Mesodermal cell (in vitro differentiated cells): Measurements from ENCODE around the gene ITGB7.

Source experiments
- H3K27ac ChIP-seq: 2 replicates; pipeline ENCODE4 v1.7.0; 2013; ENCODE audit warnings: mild to moderate bottlenecking, low read depth, low read length, moderate library complexity; ENCODE audit not compliant: severe bottlenecking
- H3K36me3 ChIP-seq: 2 replicates; pipeline ENCODE4 v1.7.1; 2013; ENCODE audit warnings: mild to moderate bottlenecking, low read length, moderate library complexity; ENCODE audit not compliant: control insufficient read depth, insufficient read depth
- H3K4me1 ChIP-seq: one replicate; pipeline ENCODE4 v1.7.1; 2013; ENCODE audit warnings: mild to moderate bottlenecking, low read length; ENCODE audit not compliant: insufficient read depth, control insufficient read depth, poor library complexity, severe bottlenecking
- H3K4me3 ChIP-seq: 2 replicates; pipeline ENCODE4 v1.7.0; 2013; ENCODE audit warnings: low read length, control low read depth, mild to moderate bottlenecking; ENCODE audit not compliant: insufficient read depth, poor library complexity, severe bottlenecking; ENCODE audit errors: extremely low read depth
- H3K9me3 ChIP-seq: 2 replicates; pipeline ENCODE4 v1.7.1; 2013; ENCODE audit warnings: mild to moderate bottlenecking, low read length, moderate library complexity; ENCODE audit not compliant: control insufficient read depth
- WGBS, 2 experiments: methylation state at CpG; one replicate each; pipeline ENCODE4 v1.1.5; 2013; ENCODE audit warnings: missing lambda C conversion rate in 2 of 2; ENCODE audit not compliant: insufficient coverage in 2 of 2; 5-methylcytosine and 5-hydroxymethylcytosine counted together

The ITGB7 gene

DNA sequence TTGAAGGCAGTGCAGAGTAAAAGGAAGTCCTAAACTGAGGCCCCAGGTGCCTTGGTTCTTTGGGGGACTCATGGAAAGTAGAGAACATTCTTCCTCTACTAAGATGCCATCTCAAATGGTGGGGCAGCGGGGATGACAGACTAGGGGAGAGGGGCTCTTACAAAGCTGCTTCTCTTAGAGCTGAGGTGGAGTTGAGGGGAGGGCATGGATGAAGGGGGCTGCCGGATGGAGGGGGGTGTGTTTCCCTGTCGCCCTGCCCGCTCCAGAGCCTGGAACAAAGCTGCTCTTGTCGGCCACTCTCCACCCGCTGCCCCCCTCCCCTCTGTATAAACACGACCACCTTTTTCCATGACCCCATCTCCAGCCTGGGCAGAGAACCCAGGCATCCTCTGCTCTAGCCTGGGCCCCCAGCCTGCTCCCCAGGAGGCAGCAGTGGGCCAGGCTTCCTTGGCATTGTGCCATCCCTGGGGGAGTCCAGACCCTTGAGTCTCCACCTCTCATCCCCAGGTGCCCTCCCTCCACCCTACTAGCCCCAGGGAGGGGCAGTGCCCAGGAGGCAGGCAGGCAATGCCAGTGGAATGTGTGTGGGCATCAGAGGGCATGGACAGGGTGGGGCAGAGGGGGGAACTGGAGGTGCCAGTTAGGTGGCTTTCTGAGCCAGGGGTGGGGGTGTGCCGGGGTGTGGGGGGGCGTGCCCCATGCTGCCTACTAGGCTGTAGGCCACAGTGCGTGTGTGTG lies 23.2 kb upstream of the ITGB7 start:
- Histone ChIP-seq H3K4me1 (peaks cover 36% of the 10 kb centered on the region), H3K27ac (no peak overlapping the region), H3K4me3 (no peak overlapping the region), H3K36me3 (peaks cover 4% of the 10 kb centered on the region), H3K9me3 (no peaks in the 10 kb centered on the region)
- 61 to 100% methylated on average over 3 to 4 of the region's 10 CpGs for WGBS, 2 experiments

DNA sequence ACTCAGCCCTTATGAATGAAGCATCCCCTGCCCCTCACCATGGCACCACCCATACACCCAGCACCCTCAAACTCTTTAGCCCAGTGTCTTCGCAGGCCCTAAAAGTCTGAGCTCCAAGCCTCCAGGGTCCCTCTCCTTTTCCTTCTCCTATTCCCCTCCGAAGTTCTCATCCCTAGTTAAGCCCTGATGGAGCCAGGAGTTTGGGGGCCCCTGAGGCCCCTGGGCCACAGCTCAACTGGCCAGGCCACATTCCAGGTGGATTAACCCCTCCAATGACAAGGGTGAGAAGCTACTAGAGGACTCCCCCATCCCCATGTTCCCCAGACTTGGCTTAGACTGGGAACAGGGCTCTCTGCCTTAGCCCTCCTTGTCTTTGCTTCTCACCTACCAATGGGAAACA lies 22.4 kb upstream of the ITGB7 start:
- WGBS, 2 experiments, result 90 to 100% methylated on average over 2 of the region's 2 CpGs
- Histone ChIP-seq H3K9me3 (no peaks in the 10 kb centered on the region), H3K36me3 (peaks cover 4% of the 10 kb centered on the region), H3K4me1 (peaks cover 40% of the 10 kb centered on the region), H3K4me3 (no peak overlapping the region), H3K27ac (no peak overlapping the region)

DNA sequence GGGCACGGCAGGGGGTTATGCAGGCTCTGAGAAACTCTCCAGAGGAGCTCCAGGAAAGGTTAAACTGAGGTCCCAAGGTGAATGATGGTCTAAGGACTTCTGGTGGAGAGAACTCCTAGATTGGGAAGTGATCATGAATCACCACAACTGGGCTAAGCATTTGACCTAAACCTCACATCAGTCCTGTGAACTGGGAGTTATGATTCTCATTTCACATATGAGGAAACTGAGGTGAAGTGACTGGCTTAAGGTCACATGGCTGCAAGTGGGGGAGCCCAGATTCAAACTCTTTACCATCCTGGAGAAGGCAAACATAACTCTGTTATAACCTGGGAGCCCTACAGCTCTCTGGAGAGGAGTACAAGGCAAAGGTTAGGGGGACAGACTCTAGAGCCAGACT lies 20.8 kb upstream of the ITGB7 start:
- no peaks in the 10 kb centered on the region for H3K9me3 ChIP-seq
- H3K4me3 ChIP-seq, result no peak overlapping the region
- 86% methylated on average over 1 of the region's 1 CpG; no CpG with 5 or more reads in 1 of the 2 experiments for WGBS, 2 experiments
- peaks cover 4% of the 10 kb centered on the region for H3K36me3 ChIP-seq
- no peak overlapping the region for H3K27ac ChIP-seq
- peaks cover 40% of the 10 kb centered on the region for H3K4me1 ChIP-seq

DNA sequence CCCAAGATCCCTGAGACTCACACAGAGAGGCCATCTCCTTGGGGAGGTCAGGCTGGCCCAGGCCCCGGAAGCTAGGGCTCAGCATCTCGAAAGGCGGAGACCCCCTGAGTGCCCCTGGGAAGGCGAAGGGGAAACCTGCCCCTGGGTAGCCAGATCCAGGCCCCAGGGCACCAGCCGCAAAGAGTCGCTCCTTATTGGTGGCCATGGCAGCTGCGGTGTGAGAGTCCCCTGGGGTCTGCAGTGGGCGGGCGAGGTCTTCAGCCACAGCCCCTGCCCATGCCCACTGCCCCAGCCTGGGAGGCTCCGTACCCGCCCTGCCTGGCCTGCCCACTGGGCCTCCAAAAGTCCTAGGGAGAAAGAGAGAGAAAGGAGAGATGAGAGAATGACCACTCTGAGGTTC lies 20.3 kb upstream of the ITGB7 start:
- WGBS, 2 experiments, result 95 to 96% methylated on average over 7 to 11 of the region's 11 CpGs
- Histone ChIP-seq H3K36me3 (peaks cover 4% of the 10 kb centered on the region), H3K9me3 (no peaks in the 10 kb centered on the region), H3K4me3 (no peak overlapping the region), H3K4me1 (peaks cover 42% of the 10 kb centered on the region), H3K27ac (no peak overlapping the region)

- WGBS, 2 experiments, result 94 to 100% methylated on average over 4 of the region's 4 CpGs
- Histone ChIP-seq H3K4me1 (peaks cover 46% of the 10 kb centered on the region), H3K9me3 (no peaks in the 10 kb centered on the region), H3K27ac (no peak overlapping the region), H3K36me3 (peaks cover 4% of the 10 kb centered on the region), H3K4me3 (no peak overlapping the region)
Measured at GRCh38 chr12:53226815-53227214, 19.8 kb upstream of the ITGB7 start.

DNA sequence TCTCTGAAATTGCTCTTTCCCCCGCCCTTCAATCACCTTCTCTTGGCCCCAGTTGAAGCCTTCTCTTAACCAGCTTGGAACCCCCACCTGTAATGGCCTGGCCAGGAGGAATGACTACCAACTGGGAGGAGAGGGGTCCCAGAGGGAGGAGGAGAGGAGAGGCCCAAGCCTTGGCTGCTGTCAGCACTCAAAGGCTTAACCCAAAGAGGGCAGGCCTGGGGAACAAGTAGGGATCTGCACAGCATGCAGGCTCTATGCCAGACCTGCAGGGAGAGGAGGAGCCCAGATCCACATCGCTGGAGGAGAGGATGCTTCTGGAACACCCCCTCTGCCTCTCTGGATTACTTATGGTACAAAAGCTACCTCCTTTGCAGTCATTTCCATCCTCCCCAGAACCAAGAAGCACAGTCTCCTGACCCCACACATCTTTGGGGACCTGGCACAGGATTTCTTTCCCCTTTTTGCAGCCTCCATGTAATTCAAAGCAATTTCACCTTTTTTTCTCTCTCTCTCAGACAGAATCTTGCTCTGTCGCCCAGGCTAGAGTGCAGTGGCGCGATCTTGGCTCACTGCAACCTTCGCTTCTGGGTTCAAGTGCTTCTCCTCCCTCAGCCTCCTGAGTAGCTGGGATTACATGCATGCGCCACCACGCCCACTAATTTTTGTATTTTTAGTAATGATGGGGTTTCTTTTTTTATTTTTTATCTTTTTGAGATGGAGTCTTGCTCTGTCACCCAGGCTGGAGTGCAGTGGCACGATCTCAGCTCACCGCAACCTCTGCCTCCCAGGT lies 18.8 kb upstream of the ITGB7 start:
- WGBS, 2 experiments, result 88 to 98% methylated on average over 5 to 7 of the region's 10 CpGs
- Histone ChIP-seq H3K4me1 (peaks cover 42% of the 10 kb centered on the region), H3K9me3 (no peaks in the 10 kb centered on the region), H3K27ac (no peak overlapping the region), H3K4me3 (no peak overlapping the region), H3K36me3 (peaks cover 4% of the 10 kb centered on the region)

DNA sequence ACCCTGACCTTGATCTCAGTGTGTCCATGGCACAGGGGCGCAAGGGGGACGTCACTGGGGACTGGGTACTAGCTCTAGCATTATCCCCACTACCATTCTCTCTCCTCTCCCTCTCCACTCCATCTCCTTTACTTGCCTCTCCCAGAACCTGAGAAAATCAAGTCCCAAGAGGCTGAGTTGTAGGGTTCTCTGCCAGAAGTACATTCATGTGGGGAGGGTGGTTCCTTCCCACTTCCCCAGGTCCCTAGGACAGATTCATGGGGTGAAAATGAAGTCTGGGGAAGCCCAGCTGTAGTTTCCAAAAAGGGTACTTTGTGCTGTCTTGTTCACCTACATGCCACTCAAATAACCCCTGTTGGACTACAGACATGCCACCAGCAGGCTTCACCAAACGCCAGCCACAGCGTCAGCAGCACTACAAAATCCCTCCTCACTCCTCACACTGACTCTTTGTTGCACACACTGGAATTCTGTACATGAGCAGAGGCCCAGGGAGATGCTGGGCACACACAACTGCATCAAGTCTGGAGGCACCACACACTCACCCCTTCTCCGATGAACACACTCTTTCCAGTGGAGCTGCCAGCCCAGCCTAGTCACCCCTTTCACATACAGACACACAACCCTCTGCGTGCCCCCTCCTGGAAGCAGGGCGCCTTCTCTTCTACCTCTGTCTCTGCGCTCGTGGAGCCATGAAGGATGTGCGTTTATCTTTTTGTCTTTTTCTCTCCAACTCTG lies 18.0 kb upstream of the ITGB7 start:
- 85 to 93% methylated on average over 7 to 10 of the region's 10 CpGs for WGBS, 2 experiments

GRCh38 chr12:53224061-53224896 lies 17.2 kb upstream of the ITGB7 start:
- no peak overlapping the region for H3K4me3 ChIP-seq
- H3K9me3 ChIP-seq, result no peaks in the 10 kb centered on the region
- peak overlapping the region; percentile 70 for H3K27ac ChIP-seq
- WGBS, 2 experiments, result 44 to 49% methylated on average over 9 to 10 of the region's 11 CpGs
- peaks cover 40% of the 10 kb centered on the region for H3K4me1 ChIP-seq
- H3K36me3 ChIP-seq, result peaks cover 4% of the 10 kb centered on the region

More for the DNA sequence above, 18.0 kb upstream of the ITGB7 start:
- Histone ChIP-seq H3K9me3 (no peaks in the 10 kb centered on the region), H3K4me1 (peaks cover 39% of the 10 kb centered on the region), H3K4me3 (no peak overlapping the region), H3K27ac (peak overlapping the region; percentile 25), H3K36me3 (peaks cover 4% of the 10 kb centered on the region)

DNA sequence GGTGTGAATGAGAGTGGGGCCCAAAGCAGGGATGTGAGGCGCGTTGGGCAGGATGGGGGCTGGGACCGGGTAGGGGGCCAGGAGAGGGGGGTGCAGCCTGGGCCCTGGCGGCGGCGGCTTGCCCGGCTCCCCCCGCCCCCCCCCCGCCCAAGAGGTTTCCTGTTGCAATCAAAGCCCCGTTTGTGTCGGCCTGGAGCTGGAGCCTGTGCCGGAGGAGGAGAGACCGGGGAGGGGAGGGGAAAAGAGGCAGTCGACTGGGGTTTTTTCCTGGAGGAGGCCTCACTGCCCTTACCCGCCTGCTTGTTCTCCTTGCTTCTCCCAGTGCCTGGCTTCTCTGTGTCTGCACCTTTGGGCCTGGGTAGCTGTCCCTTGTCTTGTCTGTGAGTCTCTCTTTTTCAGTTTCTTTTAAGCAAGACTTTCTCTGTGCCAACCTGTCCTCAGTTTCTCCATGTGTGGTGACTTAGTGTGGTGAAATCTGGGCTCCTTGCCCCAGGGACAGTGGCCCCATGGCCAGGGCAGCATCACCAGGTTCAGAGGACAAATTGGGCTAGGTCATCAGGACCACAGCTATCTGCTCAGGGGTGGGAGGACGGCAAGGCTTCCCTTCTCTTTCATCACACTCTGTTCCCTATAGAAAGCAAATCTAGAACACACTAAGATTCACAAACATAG lies 16.5 kb upstream of the ITGB7 start:
- H3K4me3 ChIP-seq, result no peak overlapping the region
- WGBS, 2 experiments, result 7 to 13% methylated on average over 5 to 11 of the region's 16 CpGs
- H3K4me1 ChIP-seq, result peaks cover 45% of the 10 kb centered on the region
- H3K36me3 ChIP-seq, result peaks cover 4% of the 10 kb centered on the region
- H3K9me3 ChIP-seq, result no peaks in the 10 kb centered on the region
- H3K27ac ChIP-seq, result peak overlapping the region; percentile 70
